Endothelial cell of umbilical vein (primary cell): ENCODE results near the gene CHTOP.

Experiments
- EZH2 ChIP-seq: IDR thresholded peaks from 2 replicates; pipeline ENCODE4 v1.6.1; 2012; ENCODE audit warnings: borderline replicate concordance, low read depth, mild to moderate bottlenecking, moderate library complexity, low read length, inconsistent platforms; ENCODE audit not compliant: severe bottlenecking
- TF ChIP-seq, protein P1 (sequence below), 2 donors: IDR thresholded peaks; 1 replicate in 1 of 2; 2 replicates in 1 of 2; pipeline ENCODE4 v1.5.1; 2011; ENCODE audit warnings: low read length in 2 of 2, mild to moderate bottlenecking in 2 of 2, moderate library complexity in 2 of 2, control low read depth in 1 of 2, inconsistent platforms in 1 of 2, low read depth in 1 of 2; ENCODE audit not compliant: insufficient read depth in 1 of 2; ENCODE audit errors: extremely low read depth in 1 of 2

DNA sequence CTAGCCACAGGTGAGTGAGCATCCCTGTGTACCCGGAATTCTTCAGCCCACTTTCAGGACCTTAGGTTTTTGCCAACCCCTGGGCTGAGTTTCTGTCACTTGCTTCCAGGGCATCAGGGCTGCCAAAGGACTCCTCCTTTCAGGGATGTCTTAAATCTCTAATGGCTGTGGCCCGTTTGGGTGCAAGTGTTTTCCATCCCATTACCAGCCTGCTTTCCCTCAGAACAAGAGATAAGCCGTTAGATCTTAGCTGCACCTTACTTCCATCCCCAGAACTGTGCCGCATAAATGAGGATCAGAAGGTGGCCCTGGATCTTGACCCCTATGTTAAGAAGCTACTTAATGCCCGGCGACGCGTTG is 25.3 kb downstream of the CHTOP start:
- TF ChIP-seq, protein P1, sequence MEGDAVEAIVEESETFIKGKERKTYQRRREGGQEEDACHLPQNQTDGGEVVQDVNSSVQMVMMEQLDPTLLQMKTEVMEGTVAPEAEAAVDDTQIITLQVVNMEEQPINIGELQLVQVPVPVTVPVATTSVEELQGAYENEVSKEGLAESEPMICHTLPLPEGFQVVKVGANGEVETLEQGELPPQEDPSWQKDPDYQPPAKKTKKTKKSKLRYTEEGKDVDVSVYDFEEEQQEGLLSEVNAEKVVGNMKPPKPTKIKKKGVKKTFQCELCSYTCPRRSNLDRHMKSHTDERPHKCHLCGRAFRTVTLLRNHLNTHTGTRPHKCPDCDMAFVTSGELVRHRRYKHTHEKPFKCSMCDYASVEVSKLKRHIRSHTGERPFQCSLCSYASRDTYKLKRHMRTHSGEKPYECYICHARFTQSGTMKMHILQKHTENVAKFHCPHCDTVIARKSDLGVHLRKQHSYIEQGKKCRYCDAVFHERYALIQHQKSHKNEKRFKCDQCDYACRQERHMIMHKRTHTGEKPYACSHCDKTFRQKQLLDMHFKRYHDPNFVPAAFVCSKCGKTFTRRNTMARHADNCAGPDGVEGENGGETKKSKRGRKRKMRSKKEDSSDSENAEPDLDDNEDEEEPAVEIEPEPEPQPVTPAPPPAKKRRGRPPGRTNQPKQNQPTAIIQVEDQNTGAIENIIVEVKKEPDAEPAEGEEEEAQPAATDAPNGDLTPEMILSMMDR (IDR thresholded peaks at IDR 0.05; ENCODE audit: extremely low read depth in 1 of 2, insufficient read depth in 1 of 2, low read depth in 1 of 2, low read length in 2 of 2): no peak
- no peak for TF ChIP-seq EZH2
